Activated T-helper 17 cell treated with anti-CD3 and anti-CD28 coated beads, Interleukin-2, amount 50 U/mL, for 72 hours (primary cell): ENCODE measurements around the gene USP37. TPM values are rescaled to one million over a fixed set of nuclear protein-coding genes. Genes with fewer than 3 reads are reported as not detected.
A peak's percentile ranks its signal among the peaks of the same experiment; 100 is the strongest.

ENCODE experiments used
- ATAC-seq: fragments of 150-1000 bp; cut with Tn5 transposase; replicated peaks from 2 replicates; pipeline ENCODE4 v1.10.0; 2021; ENCODE audit warnings: mild to moderate bottlenecking, moderate library complexity
- H3K27ac Mint-ChIP-seq: one replicate; pipeline ENCODE4 v1.8.0; 2022; ENCODE audit warnings: mixed read lengths
- H3K27me3 Mint-ChIP-seq: one replicate; pipeline ENCODE4 v1.8.0; 2022; ENCODE audit warnings: mixed read lengths
- H3K36me3 Mint-ChIP-seq: one replicate; pipeline ENCODE4 v1.8.0; 2022; ENCODE audit warnings: low read depth, mild to moderate bottlenecking, mixed read lengths
- H3K4me1 Mint-ChIP-seq: one replicate; pipeline ENCODE4 v1.8.0; 2022; ENCODE audit warnings: mixed read lengths
- H3K4me3 Mint-ChIP-seq: one replicate; pipeline ENCODE4 v1.8.0; 2022; ENCODE audit warnings: mild to moderate bottlenecking, mixed read lengths
- H3K9me3 Mint-ChIP-seq: one replicate; pipeline ENCODE4 v1.8.0; 2022; ENCODE audit warnings: mixed read lengths
- total RNA-seq, 2 donors: library from RNA; stranded (reverse); gene quantifications; one replicate each; pipeline ENCODE4 v1.2.3, GENCODE V29; 2022

USP37 gene
- total RNA-seq, 2 donors from 2014 or later: 37.3 to 111 TPM

DNA sequence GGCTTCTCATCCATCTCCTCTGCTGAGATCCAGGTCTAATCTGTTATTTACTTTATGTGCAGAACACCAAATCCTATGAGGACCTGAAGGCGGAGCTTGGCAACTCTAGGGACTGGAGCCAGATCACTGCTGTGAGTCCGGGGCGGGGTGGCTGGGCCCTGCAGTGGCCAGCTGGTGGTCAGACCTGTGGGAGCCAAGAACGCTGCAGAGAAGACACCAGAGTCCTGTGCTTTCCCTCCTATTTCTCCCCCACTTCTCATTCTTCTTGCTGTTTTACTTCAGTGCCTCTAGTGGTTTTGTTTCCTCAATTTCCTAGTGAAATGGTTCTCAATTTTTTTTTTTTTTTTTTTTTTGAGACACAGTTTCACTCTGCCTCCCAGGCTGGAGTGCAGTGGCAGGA lies 129.6 kb downstream of the USP37 start:
- Mint-ChIP-seq H3K4me1 (no peaks in the 10 kb centered on the region), H3K9me3 (no peaks in the 10 kb centered on the region), H3K36me3 (no peaks in the 10 kb centered on the region), H3K27me3 (no peaks in the 10 kb centered on the region), H3K27ac (no peak overlapping the region), H3K4me3 (no peak overlapping the region)
- no peak for ATAC-seq

GRCh38 chr2:218437969-218438368 lies 130.2 kb downstream of the USP37 start:
- H3K4me1 Mint-ChIP-seq: no peaks in the 10 kb centered on the region
- ATAC-seq: no peak
- H3K27me3 Mint-ChIP-seq: no peaks in the 10 kb centered on the region
- no peaks in the 10 kb centered on the region for H3K36me3 Mint-ChIP-seq
- no peak overlapping the region for H3K27ac Mint-ChIP-seq
- H3K4me3 Mint-ChIP-seq: no peak overlapping the region
- H3K9me3 Mint-ChIP-seq: no peaks in the 10 kb centered on the region

DNA sequence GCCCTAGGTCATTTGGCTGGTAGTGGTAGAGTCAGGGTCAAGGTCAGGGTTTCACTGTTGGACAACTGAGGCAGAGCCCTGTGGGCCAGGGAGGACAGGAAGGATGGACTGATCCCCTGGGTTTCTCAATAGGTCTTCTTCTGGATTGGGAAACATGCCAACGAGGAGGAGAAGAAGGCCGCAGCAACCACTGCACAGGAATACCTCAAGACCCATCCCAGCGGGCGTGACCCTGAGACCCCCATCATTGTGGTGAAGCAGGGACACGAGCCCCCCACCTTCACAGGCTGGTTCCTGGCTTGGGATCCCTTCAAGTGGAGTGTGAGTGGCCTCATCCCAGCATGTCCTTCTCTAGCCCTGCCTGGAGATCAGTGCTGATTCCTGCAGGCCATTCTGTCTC lies 131.2 kb downstream of the USP37 start:
- H3K4me3 Mint-ChIP-seq: no peak overlapping the region
- no peaks in the 10 kb centered on the region for H3K4me1 Mint-ChIP-seq
- H3K9me3 Mint-ChIP-seq: no peaks in the 10 kb centered on the region
- H3K27ac Mint-ChIP-seq: no peak overlapping the region
- H3K36me3 Mint-ChIP-seq: no peaks in the 10 kb centered on the region
- no peak for ATAC-seq
- no peaks in the 10 kb centered on the region for H3K27me3 Mint-ChIP-seq

GRCh38 chr2:218435003-218435982 lies 132.9 kb downstream of the USP37 start:
- H3K4me1 Mint-ChIP-seq: no peaks in the 10 kb centered on the region
- H3K27ac Mint-ChIP-seq: peak overlapping the region; percentile 2
- ATAC-seq: no peak
- H3K27me3 Mint-ChIP-seq: no peaks in the 10 kb centered on the region
- H3K9me3 Mint-ChIP-seq: no peaks in the 10 kb centered on the region
- H3K36me3 Mint-ChIP-seq: no peaks in the 10 kb centered on the region
- no peak overlapping the region for H3K4me3 Mint-ChIP-seq

DNA sequence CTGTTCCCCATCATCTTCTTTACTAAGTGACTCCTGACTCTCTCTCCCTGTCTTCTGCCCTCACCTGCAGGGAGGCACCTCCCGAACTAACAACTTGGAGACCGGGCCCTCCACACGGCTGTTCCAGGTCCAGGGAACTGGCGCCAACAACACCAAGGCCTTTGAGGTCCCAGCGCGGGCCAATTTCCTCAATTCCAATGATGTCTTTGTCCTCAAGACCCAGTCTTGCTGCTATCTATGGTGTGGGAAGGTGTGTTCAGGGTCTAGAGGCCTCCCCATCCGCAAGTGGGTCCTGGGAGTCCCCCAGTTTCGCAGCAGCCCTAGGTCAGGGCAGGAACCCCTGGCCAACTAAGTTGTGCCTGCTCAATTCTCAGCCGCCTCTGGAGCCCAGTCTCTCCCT lies 133.7 kb downstream of the USP37 start:
- Mint-ChIP-seq H3K4me1 (no peaks in the 10 kb centered on the region), H3K36me3 (no peaks in the 10 kb centered on the region), H3K27me3 (no peaks in the 10 kb centered on the region), H3K4me3 (no peak overlapping the region), H3K9me3 (no peaks in the 10 kb centered on the region), H3K27ac (no peak overlapping the region)
- no peak for ATAC-seq

DNA sequence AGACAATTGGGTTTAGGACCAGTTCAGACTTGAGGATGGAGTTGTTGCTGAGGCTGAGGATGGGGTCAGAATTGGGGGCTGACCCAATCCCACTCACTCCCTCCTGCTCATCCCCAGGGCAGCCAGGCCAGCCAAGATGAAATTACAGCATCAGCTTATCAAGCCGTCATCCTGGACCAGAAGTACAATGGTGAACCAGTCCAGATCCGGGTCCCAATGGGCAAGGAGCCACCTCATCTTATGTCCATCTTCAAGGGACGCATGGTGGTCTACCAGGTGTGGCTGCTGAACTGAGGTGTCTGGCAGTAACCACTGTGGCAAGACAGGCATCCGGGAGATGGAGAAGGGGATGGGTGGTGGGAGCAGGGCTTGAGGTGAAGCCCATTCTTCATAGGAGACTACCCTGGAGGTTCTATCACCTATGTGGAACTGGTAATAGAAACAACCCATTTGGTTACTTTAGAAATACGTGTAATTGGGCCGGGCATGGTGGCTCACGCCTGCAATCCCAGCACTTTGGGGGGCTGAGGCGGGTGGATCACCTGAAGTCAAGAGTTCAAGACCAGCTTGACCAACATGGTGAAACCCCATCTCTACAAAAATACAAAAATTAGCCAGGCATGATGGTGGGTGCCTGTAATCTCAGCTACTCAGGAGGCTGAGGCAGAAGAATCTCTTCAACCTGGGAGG lies 135.3 kb downstream of the USP37 start:
- Mint-ChIP-seq H3K36me3 (no peaks in the 10 kb centered on the region), H3K4me1 (no peaks in the 10 kb centered on the region), H3K27ac (no peak overlapping the region), H3K4me3 (no peak overlapping the region), H3K9me3 (no peaks in the 10 kb centered on the region), H3K27me3 (no peaks in the 10 kb centered on the region)
- ATAC-seq: no peak

GRCh38 chr2:218431878-218432277 lies 136.3 kb downstream of the USP37 start:
- no peak for ATAC-seq
- no peaks in the 10 kb centered on the region for H3K4me1 Mint-ChIP-seq
- no peaks in the 10 kb centered on the region for H3K27me3 Mint-ChIP-seq
- no peaks in the 10 kb centered on the region for H3K9me3 Mint-ChIP-seq
- no peaks in the 10 kb centered on the region for H3K36me3 Mint-ChIP-seq
- no peak overlapping the region for H3K4me3 Mint-ChIP-seq
- H3K27ac Mint-ChIP-seq: no peak overlapping the region

DNA sequence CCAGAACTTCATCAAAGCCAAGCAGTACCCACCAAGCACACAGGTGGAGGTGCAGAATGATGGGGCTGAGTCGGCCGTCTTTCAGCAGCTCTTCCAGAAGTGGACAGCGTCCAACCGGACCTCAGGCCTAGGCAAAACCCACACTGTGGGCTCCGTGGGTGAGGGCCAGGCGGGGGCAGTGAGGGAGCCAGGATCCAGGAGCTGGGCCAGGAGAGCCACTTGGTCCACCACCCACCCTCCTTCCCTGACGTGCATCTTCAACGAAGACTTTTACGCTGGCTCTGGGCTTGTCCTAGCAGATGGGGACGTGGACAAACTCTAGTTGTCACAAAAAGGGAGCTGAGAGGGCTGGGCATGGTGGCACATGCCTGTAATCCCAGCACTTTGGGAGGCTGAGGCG lies 137.4 kb downstream of the USP37 start:
- ATAC-seq: no peak
- Mint-ChIP-seq H3K36me3 (no peaks in the 10 kb centered on the region), H3K9me3 (no peaks in the 10 kb centered on the region), H3K27me3 (no peaks in the 10 kb centered on the region), H3K27ac (no peak overlapping the region), H3K4me3 (no peak overlapping the region), H3K4me1 (no peaks in the 10 kb centered on the region)

GRCh38 chr2:218429911-218430692 lies 138.0 kb downstream of the USP37 start:
- Mint-ChIP-seq H3K27ac (no peak overlapping the region), H3K4me1 (no peaks in the 10 kb centered on the region)

GRCh38 chr2:218428846-218429558 lies 139.1 kb downstream of the USP37 start:
- ATAC-seq: no peak
- Mint-ChIP-seq H3K36me3 (no peaks in the 10 kb centered on the region), H3K9me3 (no peaks in the 10 kb centered on the region), H3K4me3 (no peak overlapping the region), H3K27me3 (no peaks in the 10 kb centered on the region), H3K4me1 (no peaks in the 10 kb centered on the region), H3K27ac (no peak overlapping the region)

More at GRCh38 chr2:218429911-218430692, 138.0 kb downstream of the USP37 start:
- no peaks in the 10 kb centered on the region for H3K9me3 Mint-ChIP-seq
- ATAC-seq: no peak
- H3K4me3 Mint-ChIP-seq: no peak overlapping the region
- H3K36me3 Mint-ChIP-seq: no peaks in the 10 kb centered on the region
- no peaks in the 10 kb centered on the region for H3K27me3 Mint-ChIP-seq

DNA sequence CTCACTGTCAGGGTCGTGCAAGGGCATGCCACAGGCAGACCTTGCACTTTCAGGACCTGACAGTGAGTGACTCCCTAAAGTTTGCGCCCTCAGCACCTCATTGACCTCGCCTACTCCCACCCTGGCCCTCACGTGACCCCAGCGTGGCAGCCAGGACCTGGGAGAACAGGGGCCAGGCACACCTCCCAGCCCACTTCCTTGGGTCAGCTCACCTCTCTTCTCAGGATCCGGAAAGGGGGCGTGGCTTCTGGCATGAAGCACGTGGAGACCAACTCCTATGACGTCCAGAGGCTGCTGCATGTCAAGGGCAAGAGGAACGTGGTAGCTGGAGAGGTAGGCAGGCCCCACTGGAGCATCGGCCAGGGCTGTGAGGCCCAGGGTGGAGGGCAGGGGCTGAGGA lies 140.4 kb downstream of the USP37 start:
- Mint-ChIP-seq H3K36me3 (no peaks in the 10 kb centered on the region), H3K27me3 (no peaks in the 10 kb centered on the region), H3K9me3 (no peaks in the 10 kb centered on the region), H3K4me3 (no peak overlapping the region), H3K4me1 (no peaks in the 10 kb centered on the region), H3K27ac (no peak overlapping the region)
- no peak for ATAC-seq

DNA sequence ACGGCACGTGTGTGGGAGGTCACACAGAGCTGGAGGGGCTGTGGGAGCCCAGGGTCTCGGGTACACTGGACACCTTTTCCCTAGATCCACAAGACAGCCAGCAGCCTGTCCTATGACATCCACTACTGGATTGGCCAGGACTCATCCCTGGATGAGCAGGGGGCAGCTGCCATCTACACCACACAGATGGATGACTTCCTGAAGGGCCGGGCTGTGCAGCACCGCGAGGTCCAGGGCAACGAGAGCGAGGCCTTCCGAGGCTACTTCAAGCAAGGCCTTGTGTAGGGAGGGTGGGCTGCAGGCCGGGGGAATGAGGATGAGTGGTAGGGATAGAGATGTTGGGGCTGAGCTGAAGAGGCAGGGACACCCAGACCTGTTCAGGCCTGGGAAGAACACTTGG lies 142.6 kb downstream of the USP37 start:
- no peak for ATAC-seq
- H3K4me3 Mint-ChIP-seq: no peak overlapping the region
- no peak overlapping the region for H3K27ac Mint-ChIP-seq
- no peaks in the 10 kb centered on the region for H3K4me1 Mint-ChIP-seq
- H3K36me3 Mint-ChIP-seq: no peaks in the 10 kb centered on the region
- H3K27me3 Mint-ChIP-seq: no peaks in the 10 kb centered on the region
- H3K9me3 Mint-ChIP-seq: no peaks in the 10 kb centered on the region

DNA sequence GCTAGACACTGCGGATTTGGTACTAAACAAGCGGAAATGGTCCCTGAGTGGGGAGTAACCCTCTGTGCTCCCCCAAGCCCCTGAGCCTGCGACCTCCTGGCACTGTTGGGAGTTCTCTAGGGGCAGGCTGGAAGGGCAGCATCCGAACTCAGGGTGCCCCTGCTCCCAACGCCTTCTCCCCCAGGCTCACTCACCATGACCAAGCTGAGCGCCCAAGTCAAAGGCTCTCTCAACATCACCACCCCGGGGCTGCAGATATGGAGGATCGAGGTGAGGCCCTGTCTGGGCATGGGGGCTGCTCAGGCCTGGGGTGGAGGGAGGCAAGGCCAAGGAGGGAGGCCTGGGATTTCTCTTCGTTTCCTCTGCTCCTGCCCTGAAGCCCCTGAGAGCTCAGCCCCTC lies 144.6 kb downstream of the USP37 start:
- Mint-ChIP-seq H3K36me3 (no peaks in the 10 kb centered on the region), H3K9me3 (no peaks in the 10 kb centered on the region), H3K27ac (no peak overlapping the region), H3K4me1 (no peaks in the 10 kb centered on the region), H3K27me3 (no peaks in the 10 kb centered on the region), H3K4me3 (no peak overlapping the region)
- no peak for ATAC-seq
